ENCODE measurements around the gene RAD18. TPM values are rescaled to one million over a fixed set of nuclear protein-coding genes. Genes with fewer than 3 reads are reported as not detected.

Gene RAD18
- total RNA-seq, 1 donor from 2014 or later, result 35.4 TPM

GRCh38 chr3:8987226-8987625, 24.0 kb upstream of the RAD18 start:
- Histone ChIP-seq H3K4me3 (no peak overlapping the region), H3K27me3 (no peaks in the 10 kb centered on the region), H3K36me3 (no peaks in the 10 kb centered on the region), H3K27ac (no peak overlapping the region), H3K4me1 (no peaks in the 10 kb centered on the region), H3K9me3 (no peaks in the 10 kb centered on the region)
- peak in 1 of 2 donors; percentile 42 for DNase-seq (ENCODE audit: extremely low spot score in 2 of 2)
- intact Hi-C loops (cut with DNase I), result loop anchor here (5.0 kb wide), 1 partner anchor 315 kb away; no protein-coding TSS in a partner anchor
- no peak for TF ChIP-seq POLR2A (IDR thresholded peaks at IDR 0.05)
- no peak for TF ChIP-seq POLR2AphosphoS5 (IDR thresholded peaks at IDR 0.05; ENCODE audit: insufficient read depth in 1 of 2, low read depth in 1 of 2)
- no peak for TF ChIP-seq CTCF (IDR thresholded peaks at IDR 0.05)

- H3K27me3 ChIP-seq, result no peaks in the 10 kb centered on the region
- no peak overlapping the region for H3K27ac ChIP-seq
- TF ChIP-seq POLR2A (IDR thresholded peaks at IDR 0.05), result no peak
- no peak for TF ChIP-seq POLR2AphosphoS5 (IDR thresholded peaks at IDR 0.05; ENCODE audit: insufficient read depth in 1 of 2, low read depth in 1 of 2)
- no peak for TF ChIP-seq CTCF (IDR thresholded peaks at IDR 0.05)
- intact Hi-C loops (cut with DNase I), result loop anchor here (5.0 kb wide), 1 partner anchor 316 kb away; no protein-coding TSS in a partner anchor
- H3K4me3 ChIP-seq, result no peak overlapping the region
- DNase-seq (ENCODE audit: extremely low spot score in 2 of 2), result peak in 1 of 2 donors; percentile 44
- H3K9me3 ChIP-seq, result no peaks in the 10 kb centered on the region
- no peaks in the 10 kb centered on the region for H3K36me3 ChIP-seq
- H3K4me1 ChIP-seq, result no peaks in the 10 kb centered on the region
Observed at GRCh38 chr3:8986741-8987140, 23.5 kb upstream of the RAD18 start.

- TF ChIP-seq POLR2AphosphoS5 (IDR thresholded peaks at IDR 0.05; ENCODE audit: insufficient read depth in 1 of 2, low read depth in 1 of 2) (no peak), POLR2A (IDR thresholded peaks at IDR 0.05) (no peak), CTCF (IDR thresholded peaks at IDR 0.05) (no peak)
- Histone ChIP-seq H3K4me1 (no peaks in the 10 kb centered on the region), H3K9me3 (no peaks in the 10 kb centered on the region), H3K27ac (no peak overlapping the region), H3K4me3 (no peak overlapping the region), H3K36me3 (no peaks in the 10 kb centered on the region), H3K27me3 (no peaks in the 10 kb centered on the region)
- peak; percentile 64 to 70 for DNase-seq (ENCODE audit: extremely low spot score in 2 of 2)
- intact Hi-C loops (cut with DNase I), result loop anchor here (5.0 kb wide), 1 partner anchor 316 kb away; no protein-coding TSS in a partner anchor
Observed at GRCh38 chr3:8985876-8986275, 22.6 kb upstream of the RAD18 start.

GRCh38 chr3:8985411-8985831, 22.1 kb upstream of the RAD18 start:
- no peak overlapping the region for H3K27ac ChIP-seq
- H3K9me3 ChIP-seq, result no peaks in the 10 kb centered on the region
- peak in 1 of 2 donors; percentile 95 for DNase-seq (ENCODE audit: extremely low spot score in 2 of 2)
- TF ChIP-seq POLR2AphosphoS5 (IDR thresholded peaks at IDR 0.05; ENCODE audit: insufficient read depth in 1 of 2, low read depth in 1 of 2) (no peak), CTCF (IDR thresholded peaks at IDR 0.05) (no peak), POLR2A (IDR thresholded peaks at IDR 0.05) (no peak)
- H3K36me3 ChIP-seq, result no peaks in the 10 kb centered on the region
- intact Hi-C loops (cut with DNase I), result loop anchor here (5.0 kb wide), 1 partner anchor 317 kb away; no protein-coding TSS in a partner anchor
- no peaks in the 10 kb centered on the region for H3K27me3 ChIP-seq
- H3K4me3 ChIP-seq, result no peak overlapping the region
- H3K4me1 ChIP-seq, result no peaks in the 10 kb centered on the region

GRCh38 chr3:8984526-8984925, 21.3 kb upstream of the RAD18 start:
- TF ChIP-seq POLR2A (IDR thresholded peaks at IDR 0.05), result no peak
- peak; percentile 22 to 65 for DNase-seq (ENCODE audit: extremely low spot score in 2 of 2)
- Histone ChIP-seq H3K27me3 (no peaks in the 10 kb centered on the region), H3K4me1 (no peaks in the 10 kb centered on the region), H3K4me3 (no peak overlapping the region), H3K9me3 (no peaks in the 10 kb centered on the region), H3K27ac (no peak overlapping the region), H3K36me3 (no peaks in the 10 kb centered on the region)
- intact Hi-C loops (cut with DNase I), result no loop called here

Measured in vagina (tissue), 2 donors.